ENCODE results near the gene VPS50. TPM values are rescaled to one million over a fixed set of nuclear protein-coding genes. Genes with fewer than 3 reads are reported as not detected.

The VPS50 gene
- 28.3 and 45.8 TPM in 2 replicates for total RNA-seq

- no peak for TF ChIP-seq CTCF (IDR thresholded peaks at IDR 0.05; ENCODE audit: insufficient read depth, low read depth, low read length)
- H3K4me3 ChIP-seq (ENCODE audit: low read depth, low read length) = peak within 1 kb of the TSS; percentile 92
Measured at GRCh38 chr7:93231799-93232672, at the start of gene VPS50. TSS of gene VPS50 (plus strand) at chr7:93232366. CDS start at chr7:93232468, 102 bp downstream.

GRCh38 chr7:93185303-93186027 lies 46.7 kb upstream of the VPS50 start:
- DNase-seq (ENCODE audit: low read depth) = no peak
- no peak for TF ChIP-seq CTCF (IDR thresholded peaks at IDR 0.05; ENCODE audit: insufficient read depth, low read depth, low read length)
- no peak overlapping the region for H3K4me3 ChIP-seq (ENCODE audit: low read depth, low read length)

More at GRCh38 chr7:93231799-93232672, at the start of gene VPS50:
- DNase-seq (ENCODE audit: low read depth) = peak; percentile 96

- no peak for DNase-seq (ENCODE audit: low read depth)
- TF ChIP-seq CTCF (IDR thresholded peaks at IDR 0.05; ENCODE audit: insufficient read depth, low read depth, low read length) = no peak
- no peak overlapping the region for H3K4me3 ChIP-seq (ENCODE audit: low read depth, low read length)
Measured at GRCh38 chr7:93188870-93189634, 43.1 kb upstream of the VPS50 start.

GRCh38 chr7:93194386-93194785 lies 37.8 kb upstream of the VPS50 start:
- no peak for DNase-seq (ENCODE audit: low read depth)

GRCh38 chr7:93196336-93196735 lies 35.8 kb upstream of the VPS50 start:
- TF ChIP-seq CTCF (IDR thresholded peaks at IDR 0.05; ENCODE audit: insufficient read depth, low read depth, low read length) = no peak
- no peak overlapping the region for H3K4me3 ChIP-seq (ENCODE audit: low read depth, low read length)
- DNase-seq (ENCODE audit: low read depth) = no peak

More at GRCh38 chr7:93194386-93194785, 37.8 kb upstream of the VPS50 start:
- TF ChIP-seq CTCF (IDR thresholded peaks at IDR 0.05; ENCODE audit: insufficient read depth, low read depth, low read length) = no peak
- H3K4me3 ChIP-seq (ENCODE audit: low read depth, low read length) = no peak overlapping the region

GRCh38 chr7:93198472-93198871 lies 33.7 kb upstream of the VPS50 start:
- DNase-seq (ENCODE audit: low read depth) = no peak
- TF ChIP-seq CTCF (IDR thresholded peaks at IDR 0.05; ENCODE audit: insufficient read depth, low read depth, low read length) = no peak
- no peak overlapping the region for H3K4me3 ChIP-seq (ENCODE audit: low read depth, low read length)
